ENCODE data around the gene SLC15A4. TPM values are rescaled to one million over a fixed set of nuclear protein-coding genes. Genes with fewer than 3 reads are reported as not detected.
A peak's percentile ranks its signal among the peaks of the same experiment; 100 is the strongest.

The SLC15A4 gene
- total RNA-seq, 2 experiments from 2014 or later = 26.4 to 26.8 TPM

- Mint-ChIP-seq H3K27ac (no peak overlapping the region), H3K4me3 (no peak overlapping the region), H3K9me3 (no peaks in the 10 kb centered on the region), H3K36me3 (ENCODE audit: low read depth) (peaks cover 12% of the 10 kb centered on the region), H3K27me3 (no peaks in the 10 kb centered on the region), H3K4me1 (ENCODE audit: low read depth) (peaks cover 24% of the 10 kb centered on the region)
- ChIA-PET POLR2A (no interaction called here), CTCF (no interaction called here)
- ATAC-seq (no peak), DNase-seq (no peak)
- no peak for TF ChIP-seq CTCF (IDR thresholded peaks at IDR 0.05)
- intact Hi-C loops (cut with micrococcal nuclease) = no loop called here
These were observed 35.9 kb downstream of the SLC15A4 start for GRCh38 chr12:128787827-128788226.

GRCh38 chr12:128786741-128787391 is 36.9 kb downstream of the SLC15A4 start:
- CTCF ChIA-PET = no interaction called here
- DNase-seq (no peak), ATAC-seq (no peak)
- Mint-ChIP-seq H3K36me3 (ENCODE audit: low read depth) (peaks cover 3% of the 10 kb centered on the region), H3K27ac (no peak overlapping the region), H3K9me3 (no peaks in the 10 kb centered on the region), H3K4me1 (ENCODE audit: low read depth) (peaks cover 19% of the 10 kb centered on the region), H3K27me3 (no peaks in the 10 kb centered on the region), H3K4me3 (no peak overlapping the region)
- no peak for TF ChIP-seq CTCF (IDR thresholded peaks at IDR 0.05)
- POLR2A ChIA-PET = interaction anchor here (1.4 kb wide), 1 partner anchor 9 kb away, joined by 3 read pairs; no protein-coding TSS in a partner anchor
- intact Hi-C loops (cut with micrococcal nuclease) = no loop called here

- peaks cover 13% of the 10 kb centered on the region for H3K4me1 Mint-ChIP-seq (ENCODE audit: low read depth)
- ATAC-seq (no peak), DNase-seq (no peak)
- no peak overlapping the region for H3K4me3 Mint-ChIP-seq
- H3K27me3 Mint-ChIP-seq = no peaks in the 10 kb centered on the region
- ChIA-PET POLR2A (no interaction called here), CTCF (interaction anchor here (2.1 kb wide), 1 partner anchor 21 kb away, joined by 5 read pairs; no protein-coding TSS in a partner anchor)
- H3K9me3 Mint-ChIP-seq = no peaks in the 10 kb centered on the region
- intact Hi-C loops (cut with micrococcal nuclease) = no loop called here
- no peaks in the 10 kb centered on the region for H3K36me3 Mint-ChIP-seq (ENCODE audit: low read depth)
- no peak overlapping the region for H3K27ac Mint-ChIP-seq
- no peak for TF ChIP-seq CTCF (IDR thresholded peaks at IDR 0.05)
These were observed 39.6 kb downstream of the SLC15A4 start for GRCh38 chr12:128784030-128784760.

GRCh38 chr12:128783129-128783574 is 40.6 kb downstream of the SLC15A4 start:
- Mint-ChIP-seq H3K9me3 (no peaks in the 10 kb centered on the region), H3K4me1 (ENCODE audit: low read depth) (peaks cover 13% of the 10 kb centered on the region), H3K27ac (peak overlapping the region; percentile 95), H3K36me3 (ENCODE audit: low read depth) (no peaks in the 10 kb centered on the region), H3K4me3 (peak overlapping the region; percentile 68), H3K27me3 (no peaks in the 10 kb centered on the region)
- ChIA-PET CTCF (interaction anchor here (0.6 to 2.1 kb wide), 8 partner anchors 10 to 41 kb away, joined by 3 to 6 read pairs (median 4); partner anchors contain the start of gene SLC15A4), POLR2A (interaction anchor here (0.6 to 0.7 kb wide), 2 partner anchors 1044 to 1721 kb away, joined by 3 read pairs; no protein-coding TSS in a partner anchor)
- peak; percentile 61 for DNase-seq
- intact Hi-C loops (cut with micrococcal nuclease) = no loop called here
- no peak for TF ChIP-seq CTCF (IDR thresholded peaks at IDR 0.05)
- ATAC-seq = peak; percentile 88

GRCh38 chr12:128779901-128780300 is 43.9 kb downstream of the SLC15A4 start:
- Mint-ChIP-seq H3K27ac (no peak overlapping the region), H3K4me3 (no peak overlapping the region), H3K4me1 (ENCODE audit: low read depth) (peaks cover 13% of the 10 kb centered on the region), H3K27me3 (no peaks in the 10 kb centered on the region), H3K36me3 (ENCODE audit: low read depth) (no peaks in the 10 kb centered on the region), H3K9me3 (no peaks in the 10 kb centered on the region)
- ATAC-seq (no peak), DNase-seq (no peak)
- ChIA-PET CTCF (no interaction called here), POLR2A (no interaction called here)
- TF ChIP-seq CTCF (IDR thresholded peaks at IDR 0.05) = no peak
- intact Hi-C loops (cut with micrococcal nuclease) = no loop called here
